Measurements from ENCODE around the gene ST14.

Gene ST14

GRCh38 chr11:130137999-130138398, 21.6 kb upstream of the ST14 start:
- DNase-seq, result no peak

- no peak for DNase-seq
These were observed 20.2 kb upstream of the ST14 start for GRCh38 chr11:130139401-130139800.

GRCh38 chr11:130141561-130142341, 17.8 kb upstream of the ST14 start:
- no peak for DNase-seq

GRCh38 chr11:130144141-130144540, 15.4 kb upstream of the ST14 start:
- DNase-seq, result no peak

GRCh38 chr11:130144861-130145281, 14.7 kb upstream of the ST14 start:
- no peak for DNase-seq

GRCh38 chr11:130145311-130145812, 14.2 kb upstream of the ST14 start:
- no peak for DNase-seq

- peak; percentile 11 for DNase-seq
These were observed 13.4 kb upstream of the ST14 start for GRCh38 chr11:130145975-130146776.

GRCh38 chr11:130146796-130147195, 12.8 kb upstream of the ST14 start:
- no peak for DNase-seq

- DNase-seq, result no peak
These were observed 10.7 kb upstream of the ST14 start for GRCh38 chr11:130148796-130149326.

GRCh38 chr11:130150790-130151189, 8.8 kb upstream of the ST14 start:
- DNase-seq, result no peak

- no peak for DNase-seq
These were observed 8.4 kb upstream of the ST14 start for GRCh38 chr11:130151196-130151595.

GRCh38 chr11:130156108-130157022, 3.2 kb upstream of the ST14 start:
- DNase-seq, result no peak

GRCh38 chr11:130157101-130157500, 2.5 kb upstream of the ST14 start:
- DNase-seq, result no peak

- DNase-seq, result no peak
These were observed 1.7 kb upstream of the ST14 start for GRCh38 chr11:130157840-130158239.

GRCh38 chr11:130159139-130159538, 443 bp upstream of the ST14 start:
- DNase-seq, result no peak

- no peak for DNase-seq
These were observed 1.0 kb downstream of the ST14 start for GRCh38 chr11:130160498-130161155.

GRCh38 chr11:130161441-130162145, 2.0 kb downstream of the ST14 start:
- no peak for DNase-seq

GRCh38 chr11:130162733-130163132, 3.2 kb downstream of the ST14 start:
- no peak for DNase-seq

- no peak for DNase-seq
These were observed 4.0 kb downstream of the ST14 start for GRCh38 chr11:130163346-130164220.

GRCh38 chr11:130164221-130164570, 4.6 kb downstream of the ST14 start:
- no peak for DNase-seq
